Left hindlimb (tissue), 1 donor: Measurements from ENCODE around the gene PRDM10.
A peak's percentile ranks its signal among the peaks of the same experiment; 100 is the strongest.
"Not testable (repeated sequence)": the region's sequence is repeated elsewhere in the genome, so short reads cannot be mapped to it uniquely, and the experiment has no call there.

Experiments
- DNase-seq: peaks from one replicate; pipeline ENCODE4 v3.0.0-alpha.2; 2018

The PRDM10 gene, protein sequence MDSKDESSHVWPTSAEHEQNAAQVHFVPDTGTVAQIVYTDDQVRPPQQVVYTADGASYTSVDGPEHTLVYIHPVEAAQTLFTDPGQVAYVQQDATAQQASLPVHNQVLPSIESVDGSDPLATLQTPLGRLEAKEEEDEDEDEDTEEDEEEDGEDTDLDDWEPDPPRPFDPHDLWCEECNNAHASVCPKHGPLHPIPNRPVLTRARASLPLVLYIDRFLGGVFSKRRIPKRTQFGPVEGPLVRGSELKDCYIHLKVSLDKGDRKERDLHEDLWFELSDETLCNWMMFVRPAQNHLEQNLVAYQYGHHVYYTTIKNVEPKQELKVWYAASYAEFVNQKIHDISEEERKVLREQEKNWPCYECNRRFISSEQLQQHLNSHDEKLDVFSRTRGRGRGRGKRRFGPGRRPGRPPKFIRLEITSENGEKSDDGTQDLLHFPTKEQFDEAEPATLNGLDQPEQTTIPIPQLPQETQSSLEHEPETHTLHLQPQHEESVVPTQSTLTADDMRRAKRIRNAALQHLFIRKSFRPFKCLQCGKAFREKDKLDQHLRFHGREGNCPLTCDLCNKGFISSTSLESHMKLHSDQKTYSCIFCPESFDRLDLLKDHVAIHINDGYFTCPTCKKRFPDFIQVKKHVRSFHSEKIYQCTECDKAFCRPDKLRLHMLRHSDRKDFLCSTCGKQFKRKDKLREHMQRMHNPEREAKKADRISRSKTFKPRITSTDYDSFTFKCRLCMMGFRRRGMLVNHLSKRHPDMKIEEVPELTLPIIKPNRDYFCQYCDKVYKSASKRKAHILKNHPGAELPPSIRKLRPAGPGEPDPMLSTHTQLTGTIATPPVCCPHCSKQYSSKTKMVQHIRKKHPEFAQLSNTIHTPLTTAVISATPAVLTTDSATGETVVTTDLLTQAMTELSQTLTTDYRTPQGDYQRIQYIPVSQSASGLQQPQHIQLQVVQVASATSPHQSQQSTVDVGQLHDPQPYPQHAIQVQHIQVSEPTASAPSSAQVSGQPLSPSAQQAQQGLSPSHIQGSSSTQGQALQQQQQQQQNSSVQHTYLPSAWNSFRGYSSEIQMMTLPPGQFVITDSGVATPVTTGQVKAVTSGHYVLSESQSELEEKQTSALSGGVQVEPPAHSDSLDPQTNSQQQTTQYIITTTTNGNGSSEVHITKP

DNA sequence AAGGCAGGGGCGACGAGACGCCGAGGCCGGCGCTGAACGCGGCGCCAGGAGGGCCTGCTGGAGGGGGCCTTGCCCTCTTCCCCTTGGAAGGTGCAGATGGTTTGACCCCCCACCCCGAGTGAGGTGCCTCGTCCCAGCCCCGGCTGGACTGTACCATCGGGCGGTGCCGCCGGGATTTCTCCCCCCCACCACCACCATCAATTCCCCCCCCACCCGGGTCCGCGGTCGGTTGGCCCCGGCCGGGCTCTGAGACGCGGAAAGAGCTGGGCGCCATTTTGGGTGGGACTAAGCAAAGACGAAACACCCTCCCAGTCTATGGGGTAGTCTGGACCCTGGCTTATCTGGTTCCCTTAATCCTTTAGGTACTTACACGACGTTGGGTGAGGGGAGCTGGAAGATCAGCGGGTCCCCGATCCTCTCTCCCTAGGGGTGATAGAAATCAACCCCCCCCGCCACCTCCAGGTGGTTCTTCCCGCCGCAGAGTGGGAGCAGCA lies at the start of gene PRDM10:
Gene PRDM10, minus strand, starts transcription at position 484 of the 494 bp plus-strand sequence. CDS start 41,871 bp downstream, outside the sequence.
- peak; percentile 96 for DNase-seq

DNA sequence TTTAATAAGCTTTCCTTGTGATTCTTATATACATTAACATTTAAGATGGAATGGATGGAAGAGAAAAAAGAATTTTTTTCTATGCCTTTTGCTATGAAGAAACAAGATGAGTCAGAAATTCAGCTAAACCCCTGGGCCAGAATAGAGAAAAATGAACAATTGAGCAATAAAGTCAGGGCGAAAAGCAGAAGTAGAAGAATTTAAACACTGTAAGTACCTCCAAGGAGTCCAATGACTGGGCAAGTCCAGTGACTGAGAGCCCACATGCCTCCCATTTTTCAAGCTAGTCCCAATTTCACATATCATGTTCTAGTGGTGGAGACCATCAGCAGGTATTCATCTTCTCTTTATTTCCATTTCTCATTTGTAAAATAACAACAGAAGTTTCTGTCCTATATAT lies 48.4 kb upstream of the PRDM10 start:
- DNase-seq, result no peak

GRCh38 chr11:130050257-130050656 lies 47.6 kb upstream of the PRDM10 start:
- DNase-seq, result no peak

- no peak for DNase-seq
Measured at GRCh38 chr11:130049328-130049771, 46.7 kb upstream of the PRDM10 start.

DNA sequence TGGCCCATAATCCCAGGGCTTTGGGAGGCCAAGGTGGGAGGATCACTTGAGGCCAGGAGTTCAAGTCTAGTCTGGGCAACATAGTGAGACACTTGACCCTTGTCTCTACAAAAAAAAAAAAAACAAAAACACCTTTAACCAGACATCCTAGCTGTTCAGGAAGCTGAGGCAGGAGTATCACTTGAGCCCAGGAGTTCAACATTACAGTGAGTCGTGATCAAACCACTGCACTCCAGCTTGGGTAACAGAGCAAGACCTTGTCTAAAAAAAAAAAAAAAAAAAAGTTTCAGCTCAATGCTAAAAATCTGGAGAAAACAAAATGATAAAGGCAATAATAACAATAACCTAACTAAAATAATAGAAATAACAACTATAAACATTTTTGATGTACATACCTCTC lies 44.5 kb upstream of the PRDM10 start:
- DNase-seq, result no peak

GRCh38 chr11:130043575-130043974 lies 40.9 kb upstream of the PRDM10 start:
- no peak for DNase-seq

DNA sequence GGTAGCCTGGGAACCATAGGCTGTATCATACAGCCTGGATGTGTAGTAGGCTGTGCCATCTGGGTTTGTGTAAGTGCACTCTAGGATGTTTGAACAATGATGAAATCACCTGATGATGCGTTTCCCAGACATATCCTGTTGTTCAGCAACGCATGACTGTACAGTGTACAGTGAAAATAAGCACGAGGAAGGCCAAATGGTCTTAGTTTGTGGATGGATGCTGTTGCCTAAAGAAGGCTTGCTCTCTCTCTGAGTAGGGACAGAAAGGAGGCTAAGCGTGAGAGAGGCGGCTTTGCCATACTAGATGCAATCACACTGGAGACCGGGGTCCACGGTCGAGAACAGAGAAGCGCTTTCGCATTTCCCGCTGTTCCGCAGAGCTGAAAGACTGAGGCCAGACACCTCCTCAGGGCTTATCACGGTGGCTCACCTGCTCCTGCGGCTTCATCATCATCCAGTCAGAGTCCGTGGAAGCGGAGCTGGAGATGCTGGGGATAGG lies 39.5 kb upstream of the PRDM10 start:
- DNase-seq, result no peak

GRCh38 chr11:130040281-130040940 lies 37.8 kb upstream of the PRDM10 start:
- DNase-seq, result no peak

DNA sequence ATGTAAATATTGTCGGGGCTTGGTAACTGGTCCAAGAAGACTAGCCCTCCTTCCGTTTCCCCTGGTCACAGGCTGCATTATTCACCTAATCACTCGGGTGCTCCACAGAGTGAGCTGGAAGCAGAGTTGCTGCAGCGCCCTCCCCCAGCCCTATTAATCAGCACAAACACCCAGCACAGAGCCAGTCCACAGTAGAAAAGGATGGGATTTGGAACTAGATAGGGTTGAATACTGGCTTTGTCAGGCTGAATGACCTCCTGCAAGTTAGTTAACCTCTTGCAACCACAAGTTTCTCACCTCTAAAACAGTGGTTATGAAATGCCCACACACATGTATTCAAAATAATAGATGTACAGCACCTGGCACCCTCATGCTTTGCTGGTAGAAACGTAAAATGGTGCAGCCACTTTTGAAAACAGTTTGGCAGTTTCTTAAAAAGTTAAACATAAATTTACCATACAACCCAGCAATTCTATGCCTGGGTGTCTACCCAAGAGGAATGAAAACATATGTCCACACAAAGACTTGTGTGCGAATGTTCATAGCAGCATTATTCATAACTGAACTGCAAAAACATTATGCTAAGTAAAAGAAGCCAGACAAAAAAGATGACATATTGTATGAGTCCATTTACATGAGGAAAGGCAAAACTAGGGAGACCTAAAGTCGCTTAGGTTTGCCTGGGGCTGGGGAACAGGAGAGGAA lies 35.4 kb upstream of the PRDM10 start:
- DNase-seq, result no peak

DNA sequence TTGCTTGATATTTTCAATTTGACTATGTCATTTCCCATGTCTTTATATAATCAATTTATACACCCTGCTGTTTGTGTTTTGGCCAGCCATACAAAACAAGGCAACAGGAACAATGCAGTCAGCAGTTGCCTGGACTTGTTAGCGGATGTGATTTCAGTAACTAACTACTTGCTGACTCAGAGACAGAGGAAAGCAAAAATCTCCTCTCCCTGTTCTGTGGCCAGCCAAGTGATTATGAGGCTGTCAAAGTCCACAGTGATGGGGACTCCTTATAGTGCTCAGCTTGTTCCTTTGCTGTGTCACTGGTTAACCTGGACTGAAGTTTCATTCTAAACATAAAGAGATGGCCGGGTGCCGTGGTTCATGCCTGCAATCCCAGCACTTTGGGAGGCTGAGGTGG lies 34.4 kb upstream of the PRDM10 start:
- no peak for DNase-seq

DNA sequence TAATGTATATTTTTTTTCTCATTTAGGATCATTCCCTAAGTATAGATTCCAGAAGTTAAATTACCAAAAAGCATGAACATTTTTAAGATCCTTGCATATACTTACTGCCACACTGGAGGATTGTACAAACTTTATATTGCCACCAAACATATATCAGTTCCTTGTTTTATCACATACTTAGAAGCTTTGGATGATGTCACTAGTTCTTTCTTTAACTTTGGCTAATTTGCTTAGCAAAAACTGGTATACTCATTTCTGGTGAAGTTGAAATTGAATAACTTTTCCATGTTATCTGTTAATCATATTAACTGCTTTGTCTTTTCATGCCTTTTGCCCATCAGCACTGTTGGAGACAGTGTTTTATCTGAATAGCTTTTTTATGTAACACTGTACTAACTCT lies 31.6 kb upstream of the PRDM10 start:
- no peak for DNase-seq

DNA sequence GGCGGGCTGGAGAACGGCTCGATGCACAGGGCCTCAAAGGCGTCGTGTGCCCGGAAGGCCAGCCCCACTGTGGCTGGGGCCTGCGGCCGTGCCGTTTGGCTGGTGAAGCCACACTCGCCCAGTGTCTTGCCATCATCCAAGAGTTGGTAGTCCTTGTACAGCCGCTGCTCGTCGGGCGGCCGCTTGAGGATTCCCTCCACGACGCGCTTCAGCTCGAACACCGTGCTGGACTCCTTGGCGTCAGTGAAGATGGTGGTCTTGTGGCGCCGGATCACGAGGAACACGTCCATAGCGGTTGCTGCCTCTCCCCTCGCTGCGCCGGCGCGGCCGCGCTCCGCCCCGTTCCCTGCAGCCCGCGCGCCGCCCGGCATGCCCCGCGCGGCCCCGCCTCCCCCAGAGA lies 30.3 kb upstream of the PRDM10 start:
- DNase-seq, result no peak

DNA sequence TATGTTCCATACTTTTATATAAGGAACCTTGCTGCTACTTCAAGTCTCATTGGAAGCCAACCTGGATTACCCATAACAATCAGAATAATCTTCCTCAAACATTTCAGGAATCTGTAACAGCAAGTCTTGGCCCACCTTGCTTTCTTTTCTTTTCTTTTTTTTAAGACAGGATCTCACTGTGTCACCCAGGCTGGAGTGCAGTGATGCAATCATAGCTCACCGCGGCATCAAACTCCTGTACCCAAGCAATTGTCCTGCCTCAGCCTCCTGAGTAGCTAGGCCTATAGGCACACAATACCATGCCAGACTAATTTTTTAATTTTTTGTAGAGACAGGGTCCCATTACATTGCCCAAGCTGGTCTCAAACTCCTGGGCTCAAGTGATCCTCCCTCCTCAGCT lies 29.3 kb upstream of the PRDM10 start:
- no peak for DNase-seq

DNA sequence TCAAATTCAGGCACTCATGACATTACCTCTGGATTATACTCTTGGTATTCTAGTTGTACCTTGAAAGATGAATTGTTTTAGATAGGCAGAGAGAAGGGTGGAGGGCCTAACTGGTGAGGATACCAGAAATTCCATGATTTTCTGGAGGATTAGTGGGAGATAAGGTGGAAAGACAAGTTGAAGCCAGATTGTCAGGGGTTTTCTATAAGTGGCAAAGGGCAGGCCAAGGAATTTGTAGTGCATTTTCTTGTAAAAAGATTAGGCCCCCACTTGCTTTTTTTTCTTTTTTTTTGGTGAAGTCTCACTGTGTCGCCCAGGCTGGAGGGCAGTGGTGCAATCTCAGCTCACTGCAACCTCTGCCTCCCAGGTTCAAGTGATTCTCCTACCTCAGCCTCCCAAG lies 28.4 kb upstream of the PRDM10 start:
- DNase-seq, result no peak

DNA sequence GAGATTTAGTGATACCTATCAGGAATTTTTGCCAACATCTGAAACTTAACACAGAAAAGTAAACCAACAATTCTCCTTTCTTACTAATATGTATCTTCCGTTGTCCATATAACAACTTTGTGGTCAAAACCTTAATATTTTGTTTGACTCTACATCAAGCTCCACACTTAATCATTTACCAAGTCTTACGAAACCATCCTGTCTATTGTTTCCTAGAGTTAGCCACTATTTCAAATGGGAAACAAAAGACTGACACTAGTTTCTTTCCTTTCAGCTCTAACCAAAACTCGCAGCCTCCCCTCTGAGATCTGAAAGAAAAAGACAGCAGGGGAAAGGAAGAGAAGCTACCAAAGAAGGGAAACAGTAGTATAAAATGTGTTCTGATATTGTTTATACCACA lies 26.5 kb upstream of the PRDM10 start:
- DNase-seq, result no peak

GRCh38 chr11:130025371-130025770 lies 22.7 kb upstream of the PRDM10 start:
- DNase-seq, result no peak

DNA sequence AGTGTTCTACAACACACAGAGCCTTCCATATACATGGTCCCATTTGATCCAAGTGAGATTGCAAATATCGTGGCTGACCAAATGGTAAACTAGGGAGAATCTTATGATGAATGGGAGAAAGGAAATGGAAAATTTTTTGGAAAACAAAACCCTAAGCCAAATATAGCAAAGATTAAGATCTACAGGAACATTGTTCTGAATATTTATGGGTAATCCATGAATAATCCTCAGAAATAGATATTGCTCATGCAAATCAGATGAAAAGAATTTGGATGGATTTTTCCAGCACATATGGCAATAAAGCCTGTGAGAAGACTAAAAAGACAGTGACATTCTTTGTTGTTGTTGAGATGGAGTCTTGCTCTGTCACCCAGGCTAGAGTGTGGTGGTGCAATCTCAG lies 21.7 kb upstream of the PRDM10 start:
- no peak for DNase-seq

- DNase-seq, result no peak
Measured at GRCh38 chr11:130023204-130023603, 20.6 kb upstream of the PRDM10 start.

DNA sequence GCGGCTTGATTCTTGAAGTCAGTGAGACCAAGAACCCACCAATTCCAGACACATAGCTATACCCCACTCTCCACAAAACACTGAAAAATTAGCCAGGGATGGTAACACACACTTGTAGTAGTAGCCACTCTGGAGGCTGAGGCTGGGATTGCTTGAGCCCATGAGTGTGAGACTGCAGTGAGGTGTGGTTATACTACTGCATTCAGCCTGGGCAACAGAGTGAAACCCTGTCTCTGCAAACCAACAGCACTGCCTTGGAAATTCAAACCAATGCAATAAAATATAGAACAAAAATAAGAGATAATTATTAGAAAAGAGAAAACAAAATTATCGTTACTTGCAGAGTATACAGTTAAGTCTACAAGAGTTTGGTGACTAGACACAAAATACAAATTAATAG lies 20.2 kb upstream of the PRDM10 start:
- DNase-seq, result no peak

GRCh38 chr11:130021606-130022005 lies 19.0 kb upstream of the PRDM10 start:
- DNase-seq, result not testable (repeated sequence)

DNA sequence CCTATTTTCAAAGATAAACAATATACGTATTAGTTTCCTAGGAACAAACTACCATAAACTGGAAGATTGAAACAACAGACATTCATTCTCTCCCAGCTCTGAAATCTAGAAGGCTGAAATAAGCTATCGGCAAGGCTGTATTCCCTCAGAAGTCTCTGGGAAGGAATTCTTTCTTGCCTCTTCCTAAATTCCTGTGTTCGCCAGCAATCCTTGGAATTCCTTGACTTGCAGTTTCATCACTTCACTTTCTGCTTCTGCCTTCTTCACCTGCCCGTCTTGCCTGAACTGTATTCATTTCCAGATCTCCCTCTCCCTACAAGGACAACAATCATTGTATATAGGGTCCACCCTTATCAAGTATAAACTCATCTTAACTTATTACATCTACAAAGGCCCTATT lies 17.7 kb upstream of the PRDM10 start:
- no peak for DNase-seq

GRCh38 chr11:130015846-130016245 lies 13.2 kb upstream of the PRDM10 start:
- DNase-seq, result not testable (repeated sequence)
